Hepatocyte (in vitro differentiated cells): ENCODE data around the gene HES4.

Source experiments
- EZH2 ChIP-seq: fragments of 200-600 bp; sonication (generic); IDR thresholded peaks from 2 replicates; pipeline ENCODE4 v1.6.1; 2016; ENCODE audit warnings: antibody characterized with exemption, mild to moderate bottlenecking, borderline replicate concordance
- TF ChIP-seq, protein P1 (sequence below): fragments of 200-600 bp; sonication (generic); IDR thresholded peaks from 2 replicates; pipeline ENCODE4 v1.5.1; 2016; ENCODE audit warnings: antibody characterized with exemption, mild to moderate bottlenecking; ENCODE audit not compliant: poor library complexity

- TF ChIP-seq, protein P1, sequence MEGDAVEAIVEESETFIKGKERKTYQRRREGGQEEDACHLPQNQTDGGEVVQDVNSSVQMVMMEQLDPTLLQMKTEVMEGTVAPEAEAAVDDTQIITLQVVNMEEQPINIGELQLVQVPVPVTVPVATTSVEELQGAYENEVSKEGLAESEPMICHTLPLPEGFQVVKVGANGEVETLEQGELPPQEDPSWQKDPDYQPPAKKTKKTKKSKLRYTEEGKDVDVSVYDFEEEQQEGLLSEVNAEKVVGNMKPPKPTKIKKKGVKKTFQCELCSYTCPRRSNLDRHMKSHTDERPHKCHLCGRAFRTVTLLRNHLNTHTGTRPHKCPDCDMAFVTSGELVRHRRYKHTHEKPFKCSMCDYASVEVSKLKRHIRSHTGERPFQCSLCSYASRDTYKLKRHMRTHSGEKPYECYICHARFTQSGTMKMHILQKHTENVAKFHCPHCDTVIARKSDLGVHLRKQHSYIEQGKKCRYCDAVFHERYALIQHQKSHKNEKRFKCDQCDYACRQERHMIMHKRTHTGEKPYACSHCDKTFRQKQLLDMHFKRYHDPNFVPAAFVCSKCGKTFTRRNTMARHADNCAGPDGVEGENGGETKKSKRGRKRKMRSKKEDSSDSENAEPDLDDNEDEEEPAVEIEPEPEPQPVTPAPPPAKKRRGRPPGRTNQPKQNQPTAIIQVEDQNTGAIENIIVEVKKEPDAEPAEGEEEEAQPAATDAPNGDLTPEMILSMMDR: no peak
- no peak for TF ChIP-seq EZH2
These were observed 44.7 kb upstream of the HES4 start for GRCh38 chr1:1044455-1045078.
